NAMALWA (cell line): ENCODE data around the gene TAC4.

Experiments used
- DNase-seq: peaks from one replicate; pipeline ENCODE4 v3.0.0-alpha.2; 2015; ENCODE audit warnings: low spot score

Gene TAC4

GRCh38 chr17:49809056-49809455 lies 38.8 kb downstream of the TAC4 start:
- no peak for DNase-seq

DNA sequence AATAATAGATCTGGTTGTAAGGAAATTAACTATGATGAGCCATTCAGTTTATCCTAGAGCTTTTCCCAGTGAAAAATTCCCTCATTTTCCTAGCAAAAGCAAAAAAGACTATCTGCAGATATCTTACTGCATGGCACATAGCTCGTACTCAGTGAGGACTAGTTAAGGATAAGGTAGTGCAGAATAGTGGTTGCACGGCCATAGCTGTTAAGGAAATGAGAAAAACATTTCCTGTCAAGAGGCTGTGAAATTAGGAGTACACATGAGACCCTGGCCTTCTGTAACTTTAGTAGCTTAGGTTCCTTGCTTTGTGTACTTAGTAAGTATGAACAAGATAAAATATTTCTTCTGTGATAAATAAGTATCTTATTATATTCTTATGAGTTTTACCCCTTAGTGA lies 49.1 kb downstream of the TAC4 start:
- no peak for DNase-seq

DNA sequence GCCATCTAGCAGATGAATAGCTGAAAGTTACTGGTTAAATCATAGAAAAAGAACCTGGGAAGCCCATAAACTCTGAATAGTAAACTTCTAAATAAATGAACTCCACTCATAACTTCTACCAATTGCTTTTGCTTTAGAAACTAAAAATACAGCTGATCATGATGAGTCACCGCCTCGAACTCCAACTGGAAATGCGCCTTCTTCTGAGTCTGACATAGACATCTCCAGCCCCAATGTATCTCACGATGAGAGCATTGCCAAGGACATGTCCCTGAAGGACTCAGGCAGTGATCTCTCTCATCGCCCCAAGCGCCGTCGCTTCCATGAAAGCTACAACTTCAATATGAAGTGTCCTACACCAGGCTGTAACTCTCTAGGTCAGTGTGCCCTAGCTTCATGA lies 49.7 kb downstream of the TAC4 start:
- DNase-seq = no peak

DNA sequence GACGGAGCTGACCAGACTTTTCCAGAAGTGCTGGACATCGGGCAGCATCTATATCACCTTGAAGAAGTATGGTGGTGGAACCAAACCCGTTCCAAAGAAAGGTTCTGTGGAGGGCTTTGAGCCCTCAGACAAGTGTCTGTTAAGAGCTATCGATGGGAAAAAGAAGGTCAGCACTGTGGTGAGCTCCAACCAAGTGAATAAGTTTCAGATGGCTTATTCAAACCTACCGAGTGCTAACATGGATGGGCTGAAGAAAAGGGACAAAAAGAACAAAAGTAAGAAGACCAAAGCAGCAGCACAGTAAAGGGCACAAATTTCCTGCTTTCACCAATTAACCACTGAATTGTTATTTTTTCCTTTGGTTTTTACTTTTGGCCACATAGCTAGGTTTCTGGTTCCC lies 52.5 kb downstream of the TAC4 start:
- no peak for DNase-seq

GRCh38 chr17:49793309-49793708 lies 54.6 kb downstream of the TAC4 start:
- no peak for DNase-seq

GRCh38 chr17:49789243-49789578 lies 58.7 kb downstream of the TAC4 start:
- no peak for DNase-seq

- peak; percentile 100 for DNase-seq
Measured at GRCh38 chr17:49788478-49789242, 59.2 kb downstream of the TAC4 start, which contains the start of gene KAT7. KAT7 (plus strand) TSS chr17:49788681; CDS start chr17:49788835, 154 bp downstream.
